ENCODE data around the gene SETD5.
"Not testable (repeated sequence)": the region's sequence is repeated elsewhere in the genome, so short reads cannot be mapped to it uniquely, and the experiment has no call there.

The SETD5 gene

GRCh38 chr3:9467451-9467850 is 70.0 kb downstream of the SETD5 start:
- no peak for DNase-seq (ENCODE audit: low spot score)

- no peak for DNase-seq (ENCODE audit: low spot score)
Measured at GRCh38 chr3:9468460-9468859, 71.0 kb downstream of the SETD5 start.

GRCh38 chr3:9469986-9470385 is 72.6 kb downstream of the SETD5 start:
- DNase-seq (ENCODE audit: low spot score): no peak

GRCh38 chr3:9473496-9474065 is 76.2 kb downstream of the SETD5 start:
- DNase-seq (ENCODE audit: low spot score): no peak

- DNase-seq (ENCODE audit: low spot score): no peak
Measured at GRCh38 chr3:9474482-9474881, 77.1 kb downstream of the SETD5 start.

- DNase-seq (ENCODE audit: low spot score): no peak
Measured at GRCh38 chr3:9476935-9477334, 79.5 kb downstream of the SETD5 start.

GRCh38 chr3:9480265-9480664 is 82.8 kb downstream of the SETD5 start:
- no peak for DNase-seq (ENCODE audit: low spot score)

- DNase-seq (ENCODE audit: low spot score): no peak
Measured at GRCh38 chr3:9485248-9485647, 87.8 kb downstream of the SETD5 start.

GRCh38 chr3:9491506-9491905 is 94.1 kb downstream of the SETD5 start:
- no peak for DNase-seq (ENCODE audit: low spot score)

GRCh38 chr3:9494036-9494435 is 96.6 kb downstream of the SETD5 start:
- not testable (repeated sequence) for DNase-seq (ENCODE audit: low spot score)

GRCh38 chr3:9496893-9497292 is 99.5 kb downstream of the SETD5 start:
- no peak for DNase-seq (ENCODE audit: low spot score)

- DNase-seq (ENCODE audit: low spot score): no peak
Measured at GRCh38 chr3:9497821-9498565, 100.6 kb downstream of the SETD5 start.

GRCh38 chr3:9498781-9499180 is 101.4 kb downstream of the SETD5 start:
- no peak for DNase-seq (ENCODE audit: low spot score)

- no peak for DNase-seq (ENCODE audit: low spot score)
Measured at GRCh38 chr3:9499455-9500107, 102.2 kb downstream of the SETD5 start.

- peak; percentile 76 for DNase-seq (ENCODE audit: low spot score)
Measured at GRCh38 chr3:9500108-9501050, 103.0 kb downstream of the SETD5 start.

GRCh38 chr3:9501226-9501625 is 103.8 kb downstream of the SETD5 start:
- no peak for DNase-seq (ENCODE audit: low spot score)

- peak; percentile 88 for DNase-seq (ENCODE audit: low spot score)
Measured at GRCh38 chr3:9503283-9503682, 105.9 kb downstream of the SETD5 start.

- no peak for DNase-seq (ENCODE audit: low spot score)
Measured at GRCh38 chr3:9507586-9508578, 110.5 kb downstream of the SETD5 start.

- no peak for DNase-seq (ENCODE audit: low spot score)
Measured at GRCh38 chr3:9508781-9509180, 111.4 kb downstream of the SETD5 start.

- no peak for DNase-seq (ENCODE audit: low spot score)
Measured at GRCh38 chr3:9512456-9513045, 115.1 kb downstream of the SETD5 start.

GRCh38 chr3:9514306-9514705 is 116.9 kb downstream of the SETD5 start:
- no peak for DNase-seq (ENCODE audit: low spot score)

All from NAMALWA (cell line).